NCI-H526 treated with DMSO at 0.1 percent for 48 hours (cell line): ENCODE results near the gene GLO1.
"Not testable (repeated sequence)": the region's sequence is repeated elsewhere in the genome, so short reads cannot be mapped to it uniquely, and the experiment has no call there.

Experiments used
- DNase-seq: peaks from one replicate; lab custom pipeline; 2025; lab: John Stamatoyannopoulos, UW

The GLO1 gene

DNA sequence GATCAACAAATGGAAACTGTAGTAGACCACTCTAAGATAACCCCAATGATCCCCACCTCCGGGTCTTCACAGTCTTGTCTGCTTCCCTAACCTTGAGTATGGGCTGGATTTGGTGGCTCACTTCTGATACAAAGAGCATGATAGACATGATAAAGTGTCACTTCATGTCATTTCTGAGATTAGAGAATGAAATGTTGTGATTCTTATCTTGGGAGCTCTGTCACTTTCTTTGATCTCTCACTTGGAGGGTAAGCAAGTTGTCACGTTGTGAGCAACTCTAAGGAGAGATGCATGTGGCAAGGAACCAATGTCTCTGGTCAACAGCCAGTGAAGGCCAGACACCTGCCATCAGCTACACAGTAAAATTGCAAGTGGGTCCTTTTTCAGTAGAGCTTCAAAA is 3.0 kb upstream of the GLO1 start:
- no peak for DNase-seq

DNA sequence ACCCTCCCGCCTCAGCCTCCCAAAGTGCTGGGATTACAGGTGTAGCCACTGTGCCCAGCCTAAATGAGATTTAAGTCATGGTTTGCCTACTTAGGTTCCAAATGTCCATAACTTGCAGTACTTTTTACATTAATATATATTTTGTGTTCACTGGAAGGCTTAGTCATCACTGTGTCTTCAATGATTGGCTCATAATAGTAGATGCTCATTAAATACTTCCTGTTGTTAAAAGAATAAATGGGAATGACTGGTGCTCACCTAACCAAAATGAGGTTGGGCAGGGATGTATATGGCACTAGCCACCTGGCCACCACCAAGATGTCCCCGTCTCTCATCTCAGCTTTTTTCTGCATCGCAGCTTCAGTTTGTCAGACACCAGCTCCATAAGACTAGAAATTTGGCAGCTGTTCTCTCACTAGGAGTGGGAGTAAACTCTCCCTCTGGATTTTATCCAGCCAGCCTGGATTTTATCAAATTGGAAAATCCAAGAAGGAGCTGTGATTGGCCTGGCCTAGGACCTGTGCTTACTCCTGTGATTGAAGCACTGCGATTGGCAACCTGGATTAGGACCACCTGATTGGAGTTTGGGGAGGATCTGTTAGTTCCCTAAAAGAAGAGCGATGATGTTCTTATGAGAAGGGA is 1.1 kb upstream of the GLO1 start:
- no peak for DNase-seq

DNA sequence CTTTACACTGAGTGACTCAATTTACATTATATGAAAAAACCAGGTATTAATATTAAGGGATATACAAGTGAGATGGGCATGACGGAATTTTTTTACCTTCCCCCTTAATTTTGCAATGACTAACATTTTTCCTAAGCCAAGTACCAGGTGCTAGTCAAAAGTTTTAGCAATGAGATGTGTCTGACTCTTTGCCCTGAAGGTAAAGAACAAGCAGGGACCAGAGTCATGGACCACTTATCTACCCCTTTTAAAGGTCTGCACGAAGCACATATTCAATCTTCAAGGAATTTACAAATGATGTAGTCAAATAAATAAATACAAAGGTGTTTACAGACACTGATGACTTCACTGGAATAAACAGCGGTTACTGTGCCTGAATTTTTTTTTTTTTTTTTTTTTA is 1.4 kb downstream of the GLO1 start:
- DNase-seq: no peak

DNA sequence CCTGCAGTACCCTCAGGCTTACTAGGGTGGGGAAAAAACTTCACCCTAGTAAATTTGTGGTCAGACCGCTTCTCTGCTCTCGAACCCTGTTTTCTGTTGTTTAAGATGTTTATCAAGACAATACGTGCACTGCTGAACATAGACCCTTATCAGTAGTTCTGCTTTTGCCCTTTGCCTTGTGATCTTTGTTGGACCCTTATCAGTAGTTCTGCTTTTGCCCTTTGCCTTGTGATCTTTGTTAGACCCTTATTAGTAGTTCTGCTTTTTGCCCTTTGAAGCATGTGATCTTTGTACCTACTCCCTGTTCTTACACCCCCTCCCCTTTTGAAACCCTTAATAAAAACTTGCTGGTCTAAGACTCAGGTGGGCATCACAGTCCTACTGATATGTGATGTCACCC is 3.2 kb downstream of the GLO1 start:
- not testable (repeated sequence) for DNase-seq

DNA sequence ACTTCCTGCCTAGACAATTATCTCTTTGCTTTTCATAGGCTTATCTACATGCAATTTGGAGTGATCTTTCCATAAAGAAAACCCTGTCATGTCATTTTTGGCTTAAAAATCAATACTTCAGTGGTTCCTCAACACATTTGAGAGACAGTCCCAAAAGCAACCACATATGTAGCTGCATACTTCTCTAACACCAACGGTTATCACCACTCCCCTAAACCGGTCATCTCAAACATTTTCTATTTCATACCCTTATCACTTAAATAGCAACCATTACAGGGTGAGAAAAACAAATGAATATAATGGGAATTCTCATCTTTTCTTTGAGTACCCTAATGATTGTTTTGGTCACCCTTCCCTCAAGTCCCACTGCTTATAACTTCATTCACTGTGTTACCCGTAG is 5.1 kb downstream of the GLO1 start:
- no peak for DNase-seq

DNA sequence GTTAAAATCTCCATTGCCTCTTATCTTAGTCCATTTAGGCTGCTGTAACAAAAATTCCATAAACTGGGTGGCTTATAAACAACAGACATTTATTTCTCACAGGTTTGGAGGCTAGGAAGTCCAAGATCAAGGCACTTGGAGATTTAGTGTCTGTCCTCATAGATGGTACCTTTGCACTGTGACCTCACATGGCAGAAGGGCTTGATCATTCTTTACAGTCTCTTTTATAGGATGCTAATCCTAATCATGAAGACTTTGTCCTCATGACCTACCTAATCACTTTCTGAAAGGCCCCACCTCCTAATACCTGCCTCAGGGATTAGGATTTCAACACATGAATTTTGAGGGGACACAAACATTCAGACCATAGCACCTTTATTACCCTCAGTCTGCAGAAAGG is 6.6 kb downstream of the GLO1 start:
- no peak for DNase-seq

DNA sequence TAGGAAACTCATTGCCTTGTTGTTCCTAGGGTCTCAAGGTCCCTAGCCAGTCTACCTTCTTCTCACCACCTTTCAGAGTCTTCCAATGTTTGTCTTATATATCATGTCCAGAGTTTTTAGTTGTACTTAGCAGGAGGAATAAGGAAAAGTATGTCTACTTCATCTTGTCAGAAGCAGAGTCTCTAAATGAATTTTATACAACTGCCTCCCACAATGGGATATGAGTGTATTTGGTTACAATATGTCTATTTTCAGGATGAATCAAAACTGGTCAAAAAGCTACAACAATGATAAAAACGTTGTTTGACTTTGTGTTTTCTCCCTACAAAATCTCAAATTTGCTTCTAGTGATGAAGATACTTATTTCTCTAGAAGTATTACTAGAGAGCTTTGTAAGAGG is 7.0 kb downstream of the GLO1 start:
- no peak for DNase-seq

DNA sequence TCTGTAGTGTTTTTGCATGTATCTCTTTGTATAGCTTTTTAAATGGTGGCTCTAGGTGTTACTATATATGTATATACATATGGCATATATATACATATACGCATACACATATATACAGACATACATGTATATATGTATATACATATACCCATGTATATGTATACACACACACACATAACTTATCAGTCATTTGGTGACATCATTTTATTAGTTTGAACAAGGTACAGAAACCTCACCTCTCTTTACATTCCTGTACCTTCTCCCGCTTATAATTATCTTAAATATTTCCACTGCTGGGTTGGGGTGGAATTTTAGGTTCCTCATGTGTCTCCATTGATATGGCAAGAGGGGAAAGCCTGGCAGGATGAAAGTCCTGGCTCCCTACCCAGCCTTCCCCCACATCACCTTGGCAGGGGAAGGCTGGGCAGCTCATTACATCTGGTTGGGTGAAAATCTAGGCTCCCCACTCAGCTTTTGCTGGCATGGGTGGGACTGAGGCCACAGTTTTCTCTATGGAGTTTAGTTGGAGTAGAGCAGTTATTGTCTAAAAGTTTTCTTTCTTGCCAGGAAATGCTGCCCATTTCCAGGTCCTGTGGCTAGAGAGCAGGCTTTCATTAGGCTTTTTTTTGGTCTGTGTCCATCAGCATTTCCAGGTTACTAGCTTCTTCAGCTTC is 7.6 kb downstream of the GLO1 start:
- DNase-seq: no peak

DNA sequence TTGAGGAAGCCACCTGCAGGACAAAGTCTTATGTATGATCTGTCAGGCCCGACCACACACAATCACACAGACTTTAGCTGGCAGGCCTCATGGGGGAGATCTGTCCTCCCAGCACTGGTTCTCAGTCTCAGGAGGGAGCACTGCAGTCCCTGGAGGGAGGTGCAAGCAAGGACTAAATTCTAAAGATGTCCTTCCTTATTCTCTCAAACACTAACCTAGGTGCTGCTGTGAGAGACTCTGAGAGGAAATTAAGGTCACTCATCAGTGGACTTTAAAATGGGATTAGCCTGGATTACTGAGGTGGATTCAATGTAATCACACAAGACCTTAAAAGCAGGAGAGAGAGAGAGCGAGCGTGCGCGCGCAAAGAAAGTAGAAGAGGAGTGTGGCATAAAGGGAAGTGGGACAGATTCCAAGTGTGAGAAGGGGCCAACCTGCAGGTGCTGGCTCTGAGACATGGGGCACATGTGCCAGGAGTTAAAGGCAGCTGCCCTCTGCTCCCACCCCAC is 14.3 kb downstream of the GLO1 start:
- DNase-seq: no peak

DNA sequence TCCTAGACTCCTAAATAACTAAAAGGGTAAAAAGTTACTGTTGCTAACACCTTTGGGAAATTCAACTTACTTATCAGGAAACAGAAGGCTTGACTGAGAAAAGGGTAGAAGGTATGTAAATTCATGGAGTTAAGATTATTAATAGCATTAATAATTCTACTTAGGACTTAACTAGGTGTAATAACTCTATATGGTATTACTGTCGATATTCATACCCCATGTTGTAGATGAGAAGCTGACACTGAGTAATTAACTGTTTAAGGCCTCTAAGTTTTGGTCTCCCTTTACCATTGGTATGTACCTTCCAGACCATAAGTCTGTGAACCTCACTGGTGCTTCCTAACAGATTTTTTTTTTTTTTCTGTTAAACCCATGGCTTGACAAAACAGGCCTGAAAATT is 15.4 kb downstream of the GLO1 start:
- DNase-seq: no peak

DNA sequence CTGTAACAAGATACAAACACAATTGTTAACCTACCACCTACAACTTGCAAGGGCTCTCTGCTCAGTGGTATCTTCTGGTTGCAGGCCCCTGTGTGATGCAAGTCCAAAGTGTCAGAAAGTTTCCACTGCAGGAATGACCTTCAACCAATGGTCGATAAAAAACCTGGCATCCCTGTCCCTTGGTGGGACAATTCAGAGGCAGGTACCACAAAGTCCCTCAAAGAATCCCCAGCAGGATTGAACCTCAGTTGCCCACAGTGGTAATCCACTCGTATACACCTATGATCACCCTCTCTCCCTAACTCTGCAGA is 15.9 kb downstream of the GLO1 start:
- DNase-seq: no peak

DNA sequence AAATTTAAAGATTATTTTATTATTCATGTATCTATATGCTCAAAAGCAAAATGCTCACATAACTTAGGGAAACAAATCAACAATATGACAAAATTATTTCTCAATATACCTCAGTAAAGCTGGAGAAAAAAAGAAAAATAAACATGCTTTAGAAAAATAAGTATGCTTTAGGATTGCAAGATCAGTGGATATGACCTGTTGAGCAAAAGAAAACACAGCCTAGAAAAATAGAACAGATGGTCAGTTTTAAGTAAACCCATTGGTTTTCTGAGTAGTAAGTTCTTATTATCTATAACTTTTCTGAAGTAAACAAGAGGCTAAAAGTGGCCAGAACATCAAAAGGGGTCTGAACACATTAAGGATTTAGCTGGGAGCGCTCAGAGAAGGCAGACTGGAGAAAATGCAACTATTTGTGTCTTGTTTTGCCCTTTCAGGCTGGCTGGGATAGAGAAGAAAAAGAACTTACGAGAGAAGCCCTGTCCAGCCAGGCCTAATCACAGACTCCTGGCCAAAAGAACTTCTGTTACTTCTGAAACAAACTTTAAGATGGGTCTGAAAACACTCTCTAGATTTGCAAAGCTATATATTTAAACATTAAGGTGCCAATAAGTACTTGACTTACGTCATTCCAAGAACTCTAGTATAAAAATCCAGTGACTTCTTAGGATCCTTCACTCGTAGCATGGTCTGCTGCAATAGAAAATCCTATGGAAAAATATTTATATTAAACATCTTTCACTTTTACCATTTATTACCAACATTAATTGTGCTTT is 16.5 kb downstream of the GLO1 start:
- DNase-seq: no peak

DNA sequence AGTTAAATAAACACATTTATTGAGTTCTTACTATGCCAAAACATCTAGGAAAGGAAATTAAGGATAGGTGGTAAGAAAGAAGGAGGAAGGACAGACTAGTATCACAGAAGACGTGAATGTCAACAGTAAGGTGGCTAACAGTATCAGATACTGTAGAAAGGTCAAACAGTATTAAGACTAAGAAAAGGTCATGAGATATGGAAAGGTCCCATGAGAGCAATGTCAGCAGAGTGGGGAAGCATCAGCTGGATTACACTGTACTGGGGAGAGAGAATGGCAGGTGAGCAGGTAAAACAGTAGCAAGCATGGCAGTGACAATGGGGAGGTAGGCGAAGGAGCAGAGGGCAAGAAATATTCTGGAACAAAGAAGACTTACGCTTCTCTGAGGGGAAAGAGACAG is 18.0 kb downstream of the GLO1 start:
- DNase-seq: no peak

DNA sequence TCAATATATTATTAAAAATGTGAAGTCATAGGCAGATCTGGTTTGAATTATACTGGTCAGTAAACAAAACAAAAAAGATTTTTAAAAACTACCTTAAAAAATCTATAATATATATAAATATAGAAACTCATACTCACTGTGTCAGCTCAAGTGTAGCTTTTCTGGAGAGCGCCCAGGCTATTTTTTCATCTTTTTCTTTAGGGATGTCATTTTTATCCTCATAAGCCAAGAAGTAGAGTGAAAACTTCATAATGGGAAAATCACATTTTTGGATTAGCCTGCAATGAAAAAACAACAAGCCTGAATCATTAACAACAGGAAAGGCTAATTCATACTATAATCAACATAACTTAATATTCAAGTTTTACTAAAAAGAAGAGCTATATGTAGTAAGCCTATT is 18.7 kb downstream of the GLO1 start:
- no peak for DNase-seq

DNA sequence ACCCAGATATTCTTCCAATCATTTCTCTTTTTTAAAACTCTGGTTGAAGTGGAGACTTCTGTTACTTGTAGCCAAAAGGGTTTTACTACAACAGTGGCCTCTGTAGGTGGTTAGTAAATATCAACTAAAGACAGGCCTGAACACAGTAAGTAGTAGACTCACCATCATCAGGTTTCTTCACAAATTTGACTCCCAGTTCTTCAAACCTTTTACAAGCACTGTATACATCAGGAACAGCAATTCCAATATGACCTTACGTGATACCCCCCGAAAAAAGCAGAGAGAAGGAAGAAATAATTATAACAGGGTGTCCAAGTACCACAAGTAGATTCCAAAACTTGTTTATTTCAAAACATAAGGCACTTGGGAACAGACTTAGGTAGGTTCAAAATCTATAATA is 21.1 kb downstream of the GLO1 start:
- DNase-seq: no peak

DNA sequence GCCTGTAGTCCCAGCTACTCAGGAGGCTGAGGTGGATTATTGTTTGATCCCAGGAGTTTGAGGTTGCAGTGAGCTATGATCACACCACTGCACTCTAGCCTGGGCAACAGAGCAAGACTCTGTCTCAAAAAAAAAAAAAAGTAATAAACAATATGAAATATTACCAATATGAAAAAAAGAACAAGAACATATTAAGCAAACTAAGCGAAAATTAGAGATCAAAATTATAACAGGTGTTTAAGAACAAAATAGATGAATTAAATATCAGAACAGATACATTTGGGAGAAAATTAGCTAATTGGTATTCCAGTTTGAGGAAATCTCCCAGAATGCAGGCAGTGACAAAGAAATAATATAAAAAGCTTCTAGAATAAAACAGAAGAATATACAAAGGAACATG is 23.3 kb downstream of the GLO1 start:
- DNase-seq: no peak

DNA sequence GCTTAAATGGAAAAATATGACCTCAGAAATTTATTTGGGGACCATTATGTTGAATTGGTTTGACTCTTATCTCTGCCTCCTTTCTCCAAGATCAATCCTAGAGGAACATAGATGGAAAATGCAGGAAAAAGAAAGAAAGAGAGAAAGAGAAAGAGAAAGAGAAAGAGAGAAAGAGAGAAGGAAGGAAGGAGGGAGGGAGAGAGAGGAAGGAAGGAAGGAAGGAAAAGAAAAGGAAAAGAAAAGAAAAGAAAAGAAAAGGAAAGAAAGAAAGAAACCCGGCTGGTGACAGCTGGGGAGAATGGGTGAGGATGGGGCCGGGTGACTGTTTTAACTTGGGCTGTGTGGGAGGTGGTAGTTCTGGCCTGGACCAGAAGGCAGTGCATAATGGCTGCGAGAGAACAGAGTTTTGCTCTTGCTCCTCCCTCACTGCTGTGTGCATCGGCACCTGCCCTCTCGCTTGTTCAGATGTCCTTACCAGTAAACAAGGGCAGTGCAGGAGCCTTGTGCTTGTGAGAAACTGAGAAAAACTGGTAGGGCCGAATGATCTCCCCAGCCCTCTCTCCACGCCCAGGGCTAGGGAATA is 24.7 kb downstream of the GLO1 start:
- DNase-seq: no peak

DNA sequence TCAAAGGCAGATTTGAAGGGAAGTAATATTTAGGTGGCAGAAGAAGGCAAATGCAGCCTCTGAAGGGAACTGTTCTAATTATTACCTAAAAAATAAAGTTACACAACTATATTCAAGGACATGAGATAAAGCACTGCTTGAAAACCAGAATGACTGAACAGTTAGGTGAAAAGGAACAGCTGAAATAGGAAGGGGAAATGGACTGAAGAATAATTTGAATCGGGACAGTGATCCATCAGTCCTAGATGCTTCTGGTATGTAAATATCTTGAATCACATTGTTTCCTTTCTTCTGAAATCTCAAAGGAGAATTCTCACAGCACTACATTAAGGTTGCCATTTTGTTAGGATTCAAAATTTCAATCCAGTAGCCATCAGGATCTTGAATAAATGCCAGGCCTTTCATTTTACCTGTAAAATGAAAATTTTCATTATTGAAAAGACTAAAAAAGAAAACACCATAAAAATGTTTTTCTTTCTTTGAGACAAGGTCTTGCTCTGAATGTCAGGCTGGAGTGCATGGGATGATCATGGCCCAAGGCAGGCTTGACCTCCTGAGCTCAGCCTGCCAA is 25.9 kb downstream of the GLO1 start:
- no peak for DNase-seq

DNA sequence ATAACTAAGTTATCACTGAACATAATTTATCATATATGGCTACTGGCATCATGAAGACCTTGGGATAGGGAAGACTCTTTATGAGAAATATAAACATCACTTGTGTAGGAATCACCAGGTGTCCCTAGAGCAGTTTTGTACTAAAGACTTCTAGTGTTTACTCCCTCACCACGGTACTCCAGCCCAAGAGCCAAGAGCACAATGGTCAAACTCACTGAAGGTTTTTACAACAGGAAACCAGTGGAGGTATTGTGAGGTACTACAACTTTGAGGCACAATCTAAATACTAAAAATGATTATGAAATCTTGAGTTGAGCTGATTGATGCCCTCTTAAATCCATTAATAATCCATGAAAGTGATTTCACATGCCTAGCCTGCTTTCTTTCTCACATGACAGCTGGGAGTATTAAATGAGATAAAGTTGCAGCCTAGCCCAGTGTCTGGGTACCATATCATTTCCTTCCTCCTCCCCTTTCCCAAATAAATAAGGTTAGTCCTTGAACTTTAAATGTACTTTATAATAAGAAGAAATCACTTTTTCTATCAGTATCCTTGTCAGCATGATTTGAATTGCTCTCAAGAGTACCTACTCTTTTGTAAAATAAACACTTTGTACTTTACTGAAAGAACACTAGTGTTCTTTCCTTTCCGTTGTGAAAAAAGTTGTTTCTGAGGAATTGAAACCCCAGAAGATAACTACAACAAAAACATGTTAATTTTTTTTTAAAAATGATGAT is 26.5 kb downstream of the GLO1 start:
- DNase-seq: no peak

DNA sequence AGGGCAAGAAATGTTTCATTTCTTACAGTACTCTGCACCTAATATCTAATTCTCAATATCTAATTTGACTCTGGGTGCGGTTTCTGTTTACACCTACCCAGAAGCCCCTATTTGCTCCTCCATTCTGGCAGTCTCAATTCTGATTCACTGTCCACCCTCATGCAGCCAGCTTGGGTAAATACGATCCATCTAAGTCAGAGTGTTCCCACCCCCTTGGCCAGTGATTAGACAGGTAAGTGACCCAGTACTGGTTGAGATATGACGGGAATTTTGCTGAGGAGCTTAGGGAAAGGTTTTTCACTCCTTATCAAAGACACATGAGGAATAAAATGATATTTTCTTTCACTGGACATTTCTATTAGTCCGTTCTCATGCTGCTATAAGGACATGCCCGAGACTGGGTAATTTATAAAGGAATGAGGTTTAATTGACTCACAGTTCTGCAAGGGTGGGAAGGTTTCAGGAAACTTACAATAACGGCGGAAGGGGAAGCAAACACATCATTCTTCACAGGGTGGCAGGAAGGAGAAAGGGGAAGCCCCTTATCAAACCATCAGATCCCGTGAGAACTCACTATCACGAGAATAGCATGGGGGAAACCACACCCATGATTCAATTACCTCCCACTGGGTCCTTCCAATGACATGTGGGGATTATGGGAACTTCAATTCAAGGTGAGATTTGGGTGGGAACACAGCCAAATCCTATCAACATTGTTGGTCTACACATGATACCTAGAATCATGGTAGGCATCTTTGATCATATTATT is 29.4 kb downstream of the GLO1 start:
- no peak for DNase-seq

DNA sequence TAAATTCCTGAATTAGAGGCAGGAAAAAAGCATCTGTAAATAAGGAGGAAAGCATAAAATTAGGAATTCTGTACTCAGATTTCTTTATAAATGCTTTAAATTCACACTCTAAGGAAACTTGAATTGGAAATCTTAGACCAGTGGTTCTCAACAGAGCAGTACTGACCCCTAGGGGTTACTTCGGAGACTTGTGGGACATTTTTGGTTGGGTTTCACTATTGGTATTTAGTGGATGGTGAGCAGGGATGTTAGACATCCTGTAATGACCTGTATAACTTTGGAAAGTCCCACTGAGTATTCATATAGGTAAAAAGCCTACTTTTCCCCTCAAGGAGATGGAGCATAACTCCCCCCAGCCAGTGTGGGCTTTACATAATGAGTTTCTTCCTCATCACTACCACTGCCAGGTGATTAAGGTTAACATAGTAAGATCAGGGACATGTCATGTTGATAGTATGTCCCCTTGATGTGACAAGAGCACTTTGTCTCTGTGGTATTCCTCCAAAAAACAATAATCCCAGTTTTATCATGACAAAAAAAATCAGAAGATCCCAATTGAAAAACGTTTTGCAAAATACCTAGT is 31.0 kb downstream of the GLO1 start:
- DNase-seq: peak; percentile 76
